ENCODE measurements around the gene MRM2.

DNA sequence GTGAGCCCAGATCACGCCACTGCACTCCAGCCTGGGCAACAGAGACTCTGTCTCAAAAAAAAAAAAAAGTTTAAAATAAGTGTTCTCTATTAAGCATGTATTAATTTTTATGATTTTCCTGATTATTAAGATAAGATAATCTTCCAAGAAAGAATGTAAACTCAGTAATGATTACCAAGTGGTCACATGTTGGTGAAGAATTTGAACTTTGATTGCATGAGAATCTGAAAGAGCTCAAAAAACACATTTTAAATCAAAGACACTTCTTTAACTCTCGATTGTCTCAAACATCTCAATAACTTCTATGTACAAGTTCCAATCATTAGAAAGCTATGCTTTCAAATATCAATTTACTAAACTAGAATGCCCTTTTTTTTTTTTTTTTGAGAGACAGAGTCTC is 38.4 kb upstream of the MRM2 start:
- TF ChIP-seq EZH2 (IDR thresholded peaks at IDR 0.05): no peak
- no peak for TF ChIP-seq FOXP2 (optimal IDR thresholded peaks at IDR 0.05; ENCODE audit: control extremely low read depth, extremely low read length, insufficient read depth)

All from SK-N-MC (cell line).